Superior temporal gyrus (tissue), 1 donor: Measurements from ENCODE around the gene STK35.
"Not testable (repeated sequence)": the region's sequence is repeated elsewhere in the genome, so short reads cannot be mapped to it uniquely, and the experiment has no call there.

Experiments used
- DNase-seq: peaks from one replicate; pipeline ENCODE4 v3.0.0-alpha.2; 2016; ENCODE audit errors: extremely low spot score

Gene STK35

GRCh38 chr20:2162823-2163166 is 61.2 kb downstream of the STK35 start:
- no peak for DNase-seq

- DNase-seq, result no peak
These were observed 61.7 kb downstream of the STK35 start for GRCh38 chr20:2163312-2163711.

GRCh38 chr20:2163757-2164156 is 62.1 kb downstream of the STK35 start:
- DNase-seq, result no peak

- DNase-seq, result no peak
These were observed 62.8 kb downstream of the STK35 start for GRCh38 chr20:2164421-2164820.

GRCh38 chr20:2164966-2165365 is 63.3 kb downstream of the STK35 start:
- no peak for DNase-seq

- DNase-seq, result no peak
These were observed 64.2 kb downstream of the STK35 start for GRCh38 chr20:2165871-2166270.

- DNase-seq, result no peak
These were observed 65.5 kb downstream of the STK35 start for GRCh38 chr20:2167112-2167511.

GRCh38 chr20:2168946-2169345 is 67.3 kb downstream of the STK35 start:
- DNase-seq, result no peak

GRCh38 chr20:2169456-2170088 is 67.9 kb downstream of the STK35 start:
- DNase-seq, result no peak

- no peak for DNase-seq
These were observed 68.8 kb downstream of the STK35 start for GRCh38 chr20:2170404-2170803.

GRCh38 chr20:2171266-2171790 is 69.7 kb downstream of the STK35 start:
- no peak for DNase-seq

- not testable (repeated sequence) for DNase-seq
These were observed 70.2 kb downstream of the STK35 start for GRCh38 chr20:2171840-2172239.

GRCh38 chr20:2172305-2173175 is 70.9 kb downstream of the STK35 start:
- DNase-seq, result peak; percentile 92

GRCh38 chr20:2173186-2173585 is 71.6 kb downstream of the STK35 start:
- DNase-seq, result no peak

- no peak for DNase-seq
These were observed 72.4 kb downstream of the STK35 start for GRCh38 chr20:2174067-2174466.

- DNase-seq, result no peak
These were observed 75.3 kb downstream of the STK35 start for GRCh38 chr20:2176946-2177345.

- no peak for DNase-seq
These were observed 76.9 kb downstream of the STK35 start for GRCh38 chr20:2178318-2179232.

- DNase-seq, result no peak
These were observed 77.6 kb downstream of the STK35 start for GRCh38 chr20:2179233-2179580.

- DNase-seq, result no peak
These were observed 78.3 kb downstream of the STK35 start for GRCh38 chr20:2179949-2180348.

GRCh38 chr20:2183381-2183780 is 81.8 kb downstream of the STK35 start:
- DNase-seq, result no peak

- DNase-seq, result not testable (repeated sequence)
These were observed 83.3 kb downstream of the STK35 start for GRCh38 chr20:2184933-2185332.

GRCh38 chr20:2195614-2196013 is 94.0 kb downstream of the STK35 start:
- no peak for DNase-seq
